Kidney (tissue), 14 donors: ENCODE data around the gene TCF25. TPM values are rescaled to one million over a fixed set of nuclear protein-coding genes. Genes with fewer than 3 reads are reported as not detected.
A peak's percentile ranks its signal among the peaks of the same experiment; 100 is the strongest.
"Not testable (repeated sequence)": the region's sequence is repeated elsewhere in the genome, so short reads cannot be mapped to it uniquely, and the experiment has no call there.

Source experiments
- DNase-seq, 5 donors: peaks; one replicate each; pipeline ENCODE4 v3.0.0-alpha.2; 2013 to 2020
- FAIRE-seq: peaks from 2 replicates; lab custom pipeline; 2012; peaks lifted over from hg19 to GRCh38; lab: Jason Lieb, UNC
- H3K27ac ChIP-seq, 2 donors: one replicate each; pipeline ENCODE4 v1.7.0; 2013; ENCODE audit warnings: low read depth in 2 of 2, low read length in 2 of 2, inconsistent platforms in 1 of 2
- H3K27me3 ChIP-seq: one replicate; pipeline ENCODE4 v1.7.1; 2013; ENCODE audit warnings: low read length, inconsistent platforms; ENCODE audit not compliant: control insufficient read depth, insufficient read depth
- H3K36me3 ChIP-seq, 3 donors: one replicate each; pipeline versions ENCODE4 v1.7.0 to v1.7.1; 2013; ENCODE audit warnings: low read length in 3 of 3, control low read depth in 1 of 3, inconsistent platforms in 1 of 3; ENCODE audit not compliant: insufficient read depth in 3 of 3, control insufficient read depth in 2 of 3
- H3K4me1 ChIP-seq, 3 donors: one replicate each; pipeline versions ENCODE4 v1.7.0 to v1.7.1; 2013; ENCODE audit warnings: low read length in 3 of 3, inconsistent platforms in 1 of 3, low read depth in 1 of 3; ENCODE audit not compliant: control insufficient read depth in 2 of 3, insufficient read depth in 2 of 3
- H3K4me3 ChIP-seq, 3 donors: one replicate each; pipeline versions ENCODE4 v1.7.0 to v1.8.1; 2013; ENCODE audit warnings: low read length in 3 of 3, control low read depth in 1 of 3, inconsistent platforms in 1 of 3
- H3K9ac ChIP-seq, 3 donors: one replicate each; pipeline versions ENCODE4 v1.7.0 to v1.7.1; 2013; ENCODE audit warnings: low read length in 3 of 3, control low read depth in 1 of 3, inconsistent platforms in 1 of 3
- H3K9me3 ChIP-seq, 3 donors: one replicate each; pipeline versions ENCODE4 v1.7.0 to v1.7.1; 2013; ENCODE audit warnings: low read length in 3 of 3, control low read depth in 1 of 3, inconsistent platforms in 1 of 3; ENCODE audit not compliant: control insufficient read depth in 2 of 3, insufficient read depth in 1 of 3
- CTCF ChIP-seq: IDR thresholded peaks from 3 replicates; pipeline ENCODE4 v1.5.1; 2012; ENCODE audit warnings: mild to moderate bottlenecking, moderate library complexity, borderline replicate concordance; ENCODE audit not compliant: insufficient read depth; ENCODE audit errors: extremely low read depth
- intact Hi-C: fragments of 100-400 bp; cut with DNase I; formaldehyde crosslinking; loops from one replicate; pipeline ENCODE4 v1.11.1; 2022
- polyA plus RNA-seq: library from polyadenylated mRNA; stranded (reverse); fragments of 350-450 nt; fragmentation: Illumina TruSeq; extraction: RNeasy Lipid Tissue Mini Kit (QIAGEN cat#74804); gene quantifications from one replicate; pipeline ENCODE4 v1.2.3, GENCODE V29; 2014; ENCODE audit warnings: low read depth, low replicate concordance; ENCODE audit not compliant: insufficient read depth
- total RNA-seq: library from RNA; stranded (reverse); fragmentation: NEBNext Ultra II Directional; extraction: Animal tissue kit (Norgen Biotek cat#: 25700); gene quantifications from one replicate; pipeline ENCODE4 v1.2.1, GENCODE V29; 2021
- donor health status: control.
- donor health status: control.
- donor health status: control.
- donor health status: control.
- donor health status: control.
- donor health status: DM: yes; HTN: yes; CAD: no.
- donor health status: Normal renal cell carcinoma (clear cell type).

Gene TCF25
- total and polyA plus RNA-seq, 2 donors from 2014 or later: 157 to 209 TPM

- Histone ChIP-seq H3K4me1 (no peaks in the 10 kb centered on the region), H3K27me3 (no peaks in the 10 kb centered on the region), H3K36me3 (peaks cover 0 to 14% (median 4%) of the 10 kb centered on the region in 3 donors), H3K9ac (no peak overlapping the region), H3K27ac (no peak overlapping the region), H3K4me3 (no peak overlapping the region), H3K9me3 (no peaks in the 10 kb centered on the region)
- intact Hi-C loops: no loop called here
- FAIRE-seq (no peak), DNase-seq (no peak)
- TF ChIP-seq CTCF: no peak
Measured at GRCh38 chr16:89912143-89912542, 38.8 kb downstream of the TCF25 start.

GRCh38 chr16:89912627-89913026 is 39.2 kb downstream of the TCF25 start:
- Histone ChIP-seq H3K9me3 (no peaks in the 10 kb centered on the region), H3K36me3 (peaks cover 0 to 14% (median 4%) of the 10 kb centered on the region in 3 donors), H3K4me1 (no peaks in the 10 kb centered on the region), H3K27me3 (no peaks in the 10 kb centered on the region), H3K4me3 (no peak overlapping the region), H3K9ac (no peak overlapping the region), H3K27ac (no peak overlapping the region)
- FAIRE-seq (no peak), DNase-seq (no peak)
- intact Hi-C loops: no loop called here
- TF ChIP-seq CTCF: no peak

GRCh38 chr16:89913408-89914387 is 40.3 kb downstream of the TCF25 start:
- intact Hi-C loops: no loop called here
- DNase-seq (peak in 1 of 5 donors; percentile 69), FAIRE-seq (no peak)
- H3K4me3 ChIP-seq: no peak overlapping the region
- TF ChIP-seq CTCF: no peak
- peaks cover 0 to 14% (median 4%) of the 10 kb centered on the region in 3 donors for H3K36me3 ChIP-seq
- no peak overlapping the region for H3K9ac ChIP-seq
- H3K9me3 ChIP-seq: no peaks in the 10 kb centered on the region
- no peak overlapping the region for H3K27ac ChIP-seq
- H3K27me3 ChIP-seq: no peaks in the 10 kb centered on the region
- H3K4me1 ChIP-seq: peaks cover 0 to 6% (median 0%) of the 10 kb centered on the region in 3 donors

- H3K9ac ChIP-seq, H3K9me3 ChIP-seq, H3K27me3 ChIP-seq, DNase-seq, H3K4me1 ChIP-seq, H3K27ac ChIP-seq, H3K36me3 ChIP-seq, FAIRE-seq, H3K4me3 ChIP-seq, intact Hi-C loops: not testable (repeated sequence)
Measured at GRCh38 chr16:89914642-89915285, 41.4 kb downstream of the TCF25 start.
